HG02642 (cell line): ENCODE data around the gene SLIT2.

Source experiments
- ATAC-seq: cut with Tn5 transposase; IDR thresholded peaks from one replicate; pipeline ENCODE4 v1.9.1; 2021; ENCODE audit warnings: mild to moderate bottlenecking; ENCODE audit not compliant: unreplicated experiment, poor library complexity

The SLIT2 gene

GRCh38 chr4:20251796-20252655 is at the start of gene SLIT2:
Gene SLIT2 (plus strand): TSS chr4:20251905. CDS start chr4:20253816, 1,911 bp downstream.
- peak; percentile 88 for ATAC-seq

GRCh38 chr4:20203508-20203907 is 48.2 kb upstream of the SLIT2 start:
- ATAC-seq: no peak

DNA sequence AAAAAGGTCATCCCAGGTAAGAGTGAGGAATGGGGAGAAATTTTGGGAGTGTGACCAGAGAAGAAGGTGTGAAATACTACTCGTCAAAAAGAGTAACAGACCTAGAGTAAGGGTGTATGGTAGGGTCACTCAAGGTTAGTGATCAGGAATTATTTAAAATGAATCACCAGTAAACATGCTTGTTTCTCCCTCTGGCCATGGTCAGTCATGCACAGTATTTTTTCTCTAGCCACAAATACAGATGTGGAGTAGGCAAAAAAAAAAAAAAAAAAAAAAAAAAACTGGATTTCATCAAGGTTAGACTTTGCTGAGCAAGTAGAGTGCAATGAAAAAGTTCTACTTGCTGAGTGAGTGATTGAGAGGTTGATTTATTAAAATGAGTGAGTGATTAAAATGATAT is 34.2 kb upstream of the SLIT2 start:
- ATAC-seq: no peak

GRCh38 chr4:20217951-20218350 is 33.8 kb upstream of the SLIT2 start:
- ATAC-seq: no peak

DNA sequence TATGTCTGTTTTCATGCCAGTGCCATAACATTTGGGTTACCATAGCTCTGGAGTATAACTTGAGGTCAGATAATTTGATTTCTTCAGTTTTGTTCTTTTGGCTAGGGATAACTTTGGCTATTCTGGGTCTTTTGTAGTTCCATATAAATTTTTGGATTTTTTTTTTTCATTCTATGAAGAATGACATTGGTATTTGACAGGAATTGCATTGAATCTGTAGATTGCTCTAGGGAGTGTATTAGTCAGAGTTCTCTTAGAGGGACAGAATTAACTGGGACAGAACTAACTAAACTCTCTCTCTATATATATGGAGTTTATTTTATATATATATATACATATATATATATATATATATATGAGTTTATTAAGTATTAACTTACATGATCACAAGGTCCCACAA is 32.2 kb upstream of the SLIT2 start:
- no peak for ATAC-seq

DNA sequence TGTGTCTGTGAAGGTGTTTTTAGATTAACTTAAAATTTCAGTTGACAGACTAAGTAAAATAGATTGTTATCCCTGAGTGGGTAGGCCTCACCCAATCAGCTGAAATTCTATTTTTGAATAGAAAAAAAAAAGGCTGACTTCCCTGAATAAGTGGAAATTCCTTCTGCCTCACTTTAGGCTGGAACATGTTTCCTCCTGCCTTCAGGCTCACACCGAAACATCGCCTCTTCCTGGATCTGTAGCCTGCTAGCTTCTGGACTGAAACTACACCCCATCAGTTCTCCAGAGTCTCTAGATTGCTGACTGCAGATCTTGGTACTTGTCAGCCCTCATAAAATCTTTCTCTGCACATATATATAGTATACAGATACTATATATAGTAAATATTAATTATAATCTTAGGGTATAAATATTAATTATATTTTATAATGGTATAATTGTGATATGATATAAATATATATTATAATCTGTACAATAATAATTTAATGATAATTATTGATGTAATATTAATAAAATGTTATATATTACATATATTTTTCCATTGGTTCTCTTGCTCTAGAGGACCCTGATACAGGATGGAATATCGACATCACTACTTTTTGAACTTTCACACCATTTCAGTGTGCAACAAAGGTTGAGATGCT is 13.7 kb upstream of the SLIT2 start:
- ATAC-seq: no peak

GRCh38 chr4:20248155-20248558 is 3.5 kb upstream of the SLIT2 start:
- ATAC-seq: no peak

- ATAC-seq: no peak
Measured at GRCh38 chr4:20249333-20249732, 2.4 kb upstream of the SLIT2 start.

DNA sequence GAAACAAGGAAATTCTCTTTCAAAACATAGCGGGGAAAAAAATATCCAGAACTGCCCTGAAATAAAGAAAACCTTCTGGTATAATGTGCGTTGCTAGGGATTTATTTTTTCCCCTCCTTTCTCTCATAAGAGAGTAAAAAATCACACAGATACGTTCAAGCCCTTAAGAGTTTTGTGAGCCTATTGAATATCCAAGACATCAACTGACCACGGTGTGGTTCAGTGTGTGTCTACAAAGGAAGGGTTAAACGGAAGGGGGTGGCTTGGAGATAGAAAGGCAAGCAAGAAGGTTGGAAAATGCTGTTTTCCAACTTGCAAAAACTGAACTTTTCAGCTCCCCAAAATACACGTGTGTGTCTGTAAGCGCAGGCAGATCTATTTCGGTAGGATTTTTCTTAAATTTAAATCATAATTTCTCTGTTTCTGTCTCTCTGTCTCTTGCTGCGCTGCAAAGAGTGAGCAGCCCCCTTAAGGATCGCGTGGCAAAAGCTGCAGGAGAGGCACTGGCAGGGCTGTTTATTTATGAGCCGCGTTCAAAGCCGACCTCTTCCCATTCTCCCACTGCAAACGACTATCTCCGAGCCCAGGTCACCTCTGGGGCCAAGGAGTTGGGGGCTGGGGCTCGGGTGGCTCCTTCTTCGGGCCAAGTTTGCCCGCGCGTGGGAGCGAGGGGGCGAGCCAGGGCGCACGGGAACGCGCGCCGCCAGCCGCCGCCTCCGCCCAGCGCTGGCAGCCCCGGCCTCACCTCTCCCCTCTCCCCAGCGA is 492 bp upstream of the SLIT2 start:
- no peak for ATAC-seq

DNA sequence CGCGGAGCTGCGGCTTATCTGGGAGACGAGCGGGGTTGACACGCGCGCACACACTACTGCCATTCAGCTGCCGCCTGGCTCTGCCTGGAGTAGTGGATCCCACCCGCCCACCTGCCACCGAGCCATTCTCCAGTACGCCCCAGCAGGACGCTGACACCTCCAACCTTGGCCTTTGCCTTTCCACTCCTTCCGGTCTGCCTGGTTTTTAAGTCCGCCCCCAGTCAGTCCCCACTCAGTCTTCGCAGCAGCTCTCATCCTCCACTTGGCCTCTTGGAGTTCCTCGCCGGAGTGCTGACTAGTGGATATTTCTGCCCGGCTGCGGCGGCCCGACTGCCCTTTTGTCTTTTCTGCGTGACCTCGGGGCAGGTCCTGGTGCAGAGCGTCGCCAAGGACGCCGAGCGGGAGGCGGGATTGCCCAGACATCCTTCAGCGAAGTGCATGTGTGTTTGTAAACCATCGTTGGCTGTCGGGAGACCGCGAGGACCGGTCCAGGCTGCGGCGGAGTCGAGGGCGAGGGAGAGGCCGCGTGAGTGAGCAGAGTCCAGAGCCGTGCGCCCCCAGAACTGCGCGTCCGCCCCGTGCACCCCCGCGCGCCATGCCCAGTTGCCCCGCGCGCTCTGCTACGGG is 1.1 kb downstream of the SLIT2 start:
- ATAC-seq: no peak

DNA sequence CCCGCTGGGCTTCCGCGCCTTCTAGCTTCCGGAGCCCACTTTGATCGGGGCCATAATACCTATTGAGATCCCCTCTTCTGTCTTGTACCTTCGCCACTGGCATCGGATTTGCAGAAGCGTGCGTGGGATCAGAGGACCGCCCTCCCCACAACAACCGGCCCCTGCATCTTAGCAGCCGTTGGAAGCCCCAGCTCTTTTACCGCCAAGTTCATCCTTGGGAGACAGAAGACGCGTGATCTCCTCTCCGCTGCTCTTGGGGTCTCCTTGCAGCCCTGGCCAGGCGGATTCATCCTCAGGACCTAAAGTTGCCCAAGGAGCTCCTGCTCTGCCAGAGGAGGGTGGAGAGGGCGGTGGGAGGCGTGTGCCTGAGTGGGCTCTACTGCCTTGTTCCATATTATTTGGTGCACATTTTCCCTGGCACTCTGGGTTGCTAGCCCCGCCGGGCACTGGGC is 1.6 kb downstream of the SLIT2 start:
- no peak for ATAC-seq

- no peak for ATAC-seq
Measured at GRCh38 chr4:20253735-20254409, 2.2 kb downstream of the SLIT2 start.

GRCh38 chr4:20254511-20255250 is 3.0 kb downstream of the SLIT2 start:
- ATAC-seq: no peak

DNA sequence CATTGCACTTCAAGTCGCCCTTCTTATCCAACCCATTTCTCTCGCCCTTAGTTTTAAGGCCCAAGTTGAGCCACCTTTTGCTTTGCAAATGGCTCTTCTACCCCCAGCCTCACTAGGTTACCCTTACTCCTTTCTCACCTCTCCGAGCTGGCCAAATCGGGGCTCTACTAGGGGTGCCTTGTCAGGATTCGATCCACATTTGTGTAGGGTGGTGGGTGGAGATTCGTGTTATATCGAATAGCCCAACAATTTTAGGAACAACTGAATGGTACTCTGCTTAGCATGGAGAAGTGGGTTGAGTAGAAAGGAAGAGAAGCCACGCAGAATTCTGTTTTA is 3.5 kb downstream of the SLIT2 start:
- no peak for ATAC-seq

DNA sequence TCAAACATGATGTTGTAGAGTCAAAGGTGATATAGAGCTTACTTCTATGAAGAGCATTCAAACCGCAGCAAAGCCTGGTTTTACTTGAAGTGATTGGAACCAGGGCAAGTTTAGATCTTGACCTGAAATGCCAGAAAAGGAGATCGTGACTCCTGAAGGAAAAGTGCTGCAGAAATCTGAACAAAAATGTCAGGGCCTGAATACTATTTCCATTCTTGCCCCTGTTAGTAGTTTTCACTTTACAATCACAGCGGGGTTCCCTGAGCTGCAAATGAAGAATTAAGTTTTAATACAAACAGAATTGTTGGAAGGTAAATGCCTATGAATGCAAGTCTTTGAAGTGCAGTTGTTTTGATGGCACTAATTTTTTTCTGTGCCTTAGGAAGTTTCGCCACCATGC is 4.1 kb downstream of the SLIT2 start:
- ATAC-seq: no peak

DNA sequence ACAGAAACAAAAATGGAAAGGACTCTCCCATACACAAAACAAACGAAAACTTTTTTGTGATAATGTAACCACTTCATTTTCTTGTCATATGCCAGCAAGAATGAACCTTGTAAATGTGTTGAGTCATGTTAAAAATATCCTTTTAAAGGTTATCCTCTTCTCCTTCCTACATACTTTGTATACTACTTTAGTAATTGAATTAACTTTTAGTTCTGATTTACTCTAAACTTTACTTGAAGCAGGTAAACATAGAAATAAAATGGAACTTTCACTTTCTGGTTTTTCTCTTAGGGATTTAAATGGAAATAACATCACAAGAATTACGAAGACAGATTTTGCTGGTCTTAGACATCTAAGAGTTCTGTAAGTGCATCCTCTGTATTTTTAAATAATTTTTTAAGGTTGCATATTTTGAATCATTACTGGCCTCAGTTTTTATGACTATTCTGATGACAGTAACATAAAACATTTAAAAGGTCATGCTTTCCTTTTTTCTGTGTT is 4.7 kb downstream of the SLIT2 start:
- no peak for ATAC-seq

DNA sequence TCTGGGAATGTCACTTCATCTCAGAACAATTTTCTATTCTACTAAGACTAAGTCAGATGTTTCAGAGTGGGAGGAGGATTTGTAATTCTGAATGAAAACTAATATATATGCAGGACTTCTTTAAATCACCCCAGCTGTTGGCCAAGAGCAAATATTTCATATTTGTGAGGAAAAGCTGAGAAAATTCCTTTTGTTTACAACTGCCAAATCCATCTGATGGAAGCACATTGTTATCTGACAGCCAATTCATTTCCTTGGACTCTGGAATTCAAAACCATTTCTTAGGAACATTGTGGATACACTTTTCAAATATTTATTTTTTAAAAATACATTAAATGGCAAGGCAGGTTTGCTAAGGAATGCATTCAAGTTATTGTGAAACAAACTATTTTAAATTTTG is 8.0 kb downstream of the SLIT2 start:
- no peak for ATAC-seq

- ATAC-seq: no peak
Measured at GRCh38 chr4:20260821-20261220, 9.1 kb downstream of the SLIT2 start.

- no peak for ATAC-seq
Measured at GRCh38 chr4:20262221-20262620, 10.5 kb downstream of the SLIT2 start.
